Common myeloid progenitor, CD34-positive (primary cell): ENCODE data around the gene AIFM3.
A peak's percentile ranks its signal among the peaks of the same experiment; 100 is the strongest.

ENCODE experiments used
- CTCF ChIA-PET: fragments of 350-600 bp; sonication (Branson Sonifier 250); formaldehyde crosslinking; loops from one replicate; lab custom pipeline; 2021; ENCODE audit warnings: antibody characterized with exemption; lab: Charles Lee
- POLR2A ChIA-PET: fragments of 350-600 bp; sonication (Branson Sonifier 250); formaldehyde crosslinking; loops from one replicate; lab custom pipeline; 2021; ENCODE audit warnings: antibody characterized with exemption; lab: Charles Lee
- DNase-seq, 3 donors: peaks; one replicate each; pipeline versions ENCODE4 v3.0.0 to v3.0.0-alpha.2; 2013
- H3K27ac ChIP-seq, 2 experiments: 1 replicate in 1 of 2; 2 replicates in 1 of 2; pipeline ENCODE4 v1.7.0; 2013; ENCODE audit warnings: inconsistent platforms in 2 of 2, low read length in 2 of 2, mild to moderate bottlenecking in 2 of 2, low read depth in 1 of 2, moderate library complexity in 1 of 2; ENCODE audit not compliant: severe bottlenecking in 2 of 2, insufficient read depth in 1 of 2, poor library complexity in 1 of 2
- H3K27me3 ChIP-seq, 5 experiments: replicated peaks in 2 of 5; 1 replicate in 3 of 5; 2 replicates in 2 of 5; pipeline versions ENCODE4 v1.6.1 to v1.7.0; 2013; ENCODE audit warnings: low read length in 4 of 5, mild to moderate bottlenecking in 2 of 5, moderate library complexity in 2 of 5, inconsistent platforms in 1 of 5; ENCODE audit not compliant: insufficient read depth in 5 of 5, control insufficient read depth in 4 of 5
- H3K36me3 ChIP-seq, 4 experiments: 1 replicate in 2 of 4; 2 replicates in 2 of 4; pipeline versions ENCODE4 v1.6.1 to v1.7.0; 2013; ENCODE audit warnings: low read length in 3 of 4, control low read depth in 1 of 4, mild to moderate bottlenecking in 1 of 4; ENCODE audit not compliant: control insufficient read depth in 4 of 4, insufficient read depth in 4 of 4
- H3K4me1 ChIP-seq, 4 experiments: 1 replicate in 3 of 4; 2 replicates in 1 of 4; pipeline versions ENCODE4 v1.6.1 to v1.7.1; 2013; ENCODE audit warnings: low read length in 3 of 4, mild to moderate bottlenecking in 3 of 4, control low read depth in 1 of 4, inconsistent platforms in 1 of 4, moderate library complexity in 1 of 4; ENCODE audit not compliant: control insufficient read depth in 4 of 4, insufficient read depth in 4 of 4; ENCODE audit errors: control extremely low read depth in 1 of 4
- H3K4me3 ChIP-seq, 7 experiments: 1 replicate in 4 of 7; 2 replicates in 3 of 7; pipeline versions ENCODE4 v1.5.1 to v1.7.0; 2013; ENCODE audit warnings: mild to moderate bottlenecking in 7 of 7, low read length in 6 of 7, moderate library complexity in 6 of 7, inconsistent platforms in 2 of 7, low read depth in 2 of 7, control low read depth in 1 of 7; ENCODE audit not compliant: insufficient read depth in 4 of 7, control insufficient read depth in 1 of 7; ENCODE audit errors: extremely low read depth in 1 of 7
- H3K9me3 ChIP-seq, 5 experiments: 1 replicate in 4 of 5; 2 replicates in 1 of 5; pipeline versions ENCODE4 v1.6.1 to v1.7.1; 2013; ENCODE audit warnings: low read length in 4 of 5, mild to moderate bottlenecking in 2 of 5, inconsistent platforms in 1 of 5, low read depth in 1 of 5, moderate library complexity in 1 of 5; ENCODE audit not compliant: control insufficient read depth in 4 of 5, insufficient read depth in 2 of 5; ENCODE audit errors: control extremely low read depth in 1 of 5
- WGBS: methylation state at CpG from one replicate; pipeline ENCODE4 v1.1.5; 2013; ENCODE audit not compliant: insufficient coverage; 5-methylcytosine and 5-hydroxymethylcytosine counted together

The AIFM3 gene

DNA sequence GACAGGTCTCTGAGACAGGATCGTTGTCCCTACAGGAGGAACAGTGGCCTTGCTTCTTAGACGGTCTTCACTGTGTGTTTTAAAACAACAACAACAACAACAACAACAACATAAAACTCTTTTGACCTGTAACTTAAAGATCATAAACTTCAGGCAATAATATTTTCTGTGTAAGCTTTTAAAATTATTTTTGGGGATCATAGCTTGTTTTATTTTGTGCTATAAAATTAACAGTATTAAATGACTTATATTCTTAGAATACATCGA is 13.8 kb upstream of the AIFM3 start:
- Histone ChIP-seq H3K27me3 (no peaks in the 10 kb centered on the region), H3K9me3 (no peaks in the 10 kb centered on the region), H3K4me3 (no peak overlapping the region), H3K27ac (peak overlapping the region in 1 of 2 experiments; percentile 51), H3K36me3 (peaks cover 7 to 49% (median 40%) of the 10 kb centered on the region in 4 experiments), H3K4me1 (peaks cover 0 to 21% (median 10%) of the 10 kb centered on the region in 4 experiments)
- CTCF ChIA-PET = interaction anchor here (0.7 to 2.1 kb wide), 6 partner anchors 9 to 50 kb away, joined by 3 to 9 read pairs (median 4); partner anchors contain the start of genes AIFM3 and LZTR1
- DNase-seq = no peak
- POLR2A ChIA-PET = no interaction called here
- no CpG with 5 or more reads among the region's 3 CpGs for WGBS

GRCh38 chr22:20953668-20954500 is 13.2 kb upstream of the AIFM3 start:
- Histone ChIP-seq H3K9me3 (no peaks in the 10 kb centered on the region), H3K27me3 (no peaks in the 10 kb centered on the region), H3K4me1 (peaks cover 0 to 21% (median 15%) of the 10 kb centered on the region in 4 experiments), H3K27ac (peak overlapping the region in 1 of 2 experiments; percentile 51), H3K4me3 (no peak overlapping the region), H3K36me3 (peaks cover 7 to 48% (median 40%) of the 10 kb centered on the region in 4 experiments)
- CTCF ChIA-PET = interaction anchor here (0.8 to 2.1 kb wide), 4 partner anchors 14 to 49 kb away, joined by 3 to 9 read pairs (median 4); partner anchors contain the start of genes AIFM3 and LZTR1
- DNase-seq = no peak
- 97% methylated on average over 7 of the region's 8 CpGs for WGBS
- POLR2A ChIA-PET = no interaction called here

GRCh38 chr22:20955548-20955947 is 11.5 kb upstream of the AIFM3 start:
- no peaks in the 10 kb centered on the region for H3K27me3 ChIP-seq
- POLR2A ChIA-PET = interaction anchor here (0.6 kb wide), 1 partner anchor 50 kb away, joined by 6 read pairs; no protein-coding TSS in a partner anchor
- CTCF ChIA-PET = interaction anchor here (0.6 to 3.8 kb wide), 2 partner anchors 69 to 126 kb away, joined by 3 to 11 read pairs; no protein-coding TSS in a partner anchor
- H3K4me3 ChIP-seq = no peak overlapping the region
- H3K36me3 ChIP-seq = peaks cover 3 to 35% (median 29%) of the 10 kb centered on the region in 4 experiments
- 100% methylated on average over 3 of the region's 7 CpGs for WGBS
- H3K9me3 ChIP-seq = no peaks in the 10 kb centered on the region
- peak in 1 of 3 donors; percentile 15 for DNase-seq
- peaks cover 0 to 21% (median 15%) of the 10 kb centered on the region in 4 experiments for H3K4me1 ChIP-seq
- no peak overlapping the region for H3K27ac ChIP-seq

DNA sequence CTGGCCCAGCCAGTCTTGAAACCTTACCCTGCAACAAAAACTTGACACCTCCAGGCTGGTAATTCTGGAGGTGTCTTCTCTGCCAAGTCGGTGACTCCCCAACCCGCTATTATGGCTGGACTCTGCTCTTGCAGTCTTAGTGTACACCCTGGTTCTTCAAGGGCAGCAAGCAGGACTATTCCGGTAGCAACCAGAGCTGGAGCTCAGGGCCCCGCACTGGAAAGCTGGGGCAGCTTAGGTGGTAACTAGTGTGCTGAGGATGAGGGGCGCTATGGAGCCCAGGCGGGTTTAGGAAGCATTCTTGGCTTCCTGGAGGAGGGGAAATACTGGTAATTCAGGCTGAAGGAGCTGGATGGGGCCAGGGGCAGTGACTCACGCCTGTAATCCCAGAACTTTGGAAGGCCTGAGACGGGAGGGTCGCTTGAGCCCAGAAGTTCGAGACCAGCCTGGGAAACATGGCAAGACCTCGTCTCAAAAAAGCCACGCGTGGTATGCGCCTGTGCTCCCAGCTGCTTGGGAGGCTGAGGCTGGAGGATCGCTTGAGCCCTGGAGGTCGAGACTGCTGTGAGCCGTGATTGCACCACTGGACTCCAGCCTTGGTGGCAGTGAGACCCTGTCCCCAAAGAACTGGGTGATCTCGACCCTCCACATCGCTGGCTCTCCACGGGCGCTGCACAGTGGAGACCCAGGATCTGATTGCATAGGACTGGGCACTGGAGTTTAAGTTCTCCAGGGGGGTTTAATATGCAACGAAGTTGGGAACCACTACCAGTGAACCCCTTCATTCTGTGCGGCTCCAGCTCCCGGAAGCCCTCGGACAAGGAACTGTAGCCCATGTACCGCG is 10.6 kb upstream of the AIFM3 start:
- peaks cover 0 to 26% (median 20%) of the 10 kb centered on the region in 4 experiments for H3K36me3 ChIP-seq
- H3K4me1 ChIP-seq = peaks cover 0 to 21% (median 15%) of the 10 kb centered on the region in 4 experiments
- no peaks in the 10 kb centered on the region for H3K9me3 ChIP-seq
- CTCF ChIA-PET = interaction anchor here (1.2 to 3.8 kb wide), 5 partner anchors 12 to 70 kb away, joined by 3 to 11 read pairs (median 6); no protein-coding TSS in a partner anchor
- no peaks in the 10 kb centered on the region for H3K27me3 ChIP-seq
- POLR2A ChIA-PET = interaction anchor here (0.6 kb wide), 2 partner anchors 12 to 20 kb away, joined by 3 to 4 read pairs; no protein-coding TSS in a partner anchor
- 40% methylated on average over 26 of the region's 27 CpGs for WGBS
- peak in 1 of 3 donors; percentile 24 for DNase-seq
- H3K27ac ChIP-seq = no peak overlapping the region
- H3K4me3 ChIP-seq = peak overlapping the region; percentile 62 to 92 (median 76)

GRCh38 chr22:20957102-20957682 is 9.9 kb upstream of the AIFM3 start:
- DNase-seq = no peak
- WGBS = under 1% methylated on average over 46 of the region's 59 CpGs
- Histone ChIP-seq H3K36me3 (peaks cover 0 to 19% (median 14%) of the 10 kb centered on the region in 4 experiments), H3K4me3 (peak overlapping the region; percentile 62 to 92 (median 76)), H3K4me1 (peaks cover 0 to 21% (median 17%) of the 10 kb centered on the region in 4 experiments), H3K27me3 (no peaks in the 10 kb centered on the region), H3K27ac (no peak overlapping the region), H3K9me3 (no peaks in the 10 kb centered on the region)
- CTCF ChIA-PET = interaction anchor here (1.0 to 3.8 kb wide), 7 partner anchors 10 to 71 kb away, joined by 3 to 12 read pairs (median 6); partner anchors contain the start of gene AIFM3
- POLR2A ChIA-PET = interaction anchor here (0.6 to 0.7 kb wide), 3 partner anchors 11 to 72 kb away, joined by 3 to 4 read pairs (median 3); no protein-coding TSS in a partner anchor

DNA sequence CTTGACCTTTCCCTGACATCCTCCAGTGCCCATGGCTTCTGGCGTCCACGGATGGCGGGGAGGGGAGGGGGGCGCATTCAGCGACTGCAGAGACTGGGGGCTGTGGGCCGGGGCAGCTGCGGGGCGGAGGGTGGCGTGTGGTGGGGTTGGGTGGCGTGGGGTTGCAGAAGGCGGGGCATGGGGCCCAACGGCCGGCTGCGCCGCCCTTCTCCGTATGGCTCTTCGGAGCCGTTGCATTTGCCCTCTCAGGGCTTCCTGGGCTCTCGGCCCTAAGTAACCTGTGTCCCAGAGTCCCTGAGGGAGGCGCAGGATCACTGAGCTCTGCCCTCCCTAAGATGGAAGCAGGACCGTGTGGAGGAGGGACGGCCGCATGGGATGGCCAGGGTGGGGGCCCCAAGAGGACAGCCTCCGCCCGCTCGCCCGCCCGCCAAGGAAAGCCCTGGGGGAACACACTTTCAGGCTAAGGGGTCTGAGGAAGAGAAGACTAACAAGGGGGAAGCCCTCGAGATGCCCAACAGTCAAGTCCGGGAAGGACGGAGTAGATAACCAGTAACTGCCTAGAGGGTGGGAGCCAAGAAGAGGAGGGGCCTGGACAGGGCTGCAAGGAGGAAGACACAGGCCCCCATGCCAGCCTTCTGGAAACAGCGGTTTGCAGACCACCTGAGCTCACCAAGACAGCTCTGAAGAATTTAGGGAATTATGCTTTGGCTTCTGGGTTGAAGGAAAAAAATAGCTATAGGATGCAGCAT is 9.2 kb upstream of the AIFM3 start:
- peak; percentile 31 to 56 (median 48) for DNase-seq
- H3K4me3 ChIP-seq = peak overlapping the region; percentile 62 to 92 (median 76)
- no peaks in the 10 kb centered on the region for H3K9me3 ChIP-seq
- H3K4me1 ChIP-seq = peaks cover 0 to 21% (median 17%) of the 10 kb centered on the region in 4 experiments
- no peaks in the 10 kb centered on the region for H3K27me3 ChIP-seq
- H3K27ac ChIP-seq = no peak overlapping the region
- POLR2A ChIA-PET = interaction anchor here (0.7 kb wide), 1 partner anchor 73 kb away, joined by 3 read pairs; no protein-coding TSS in a partner anchor
- WGBS = 1% methylated on average over 21 of the region's 32 CpGs
- H3K36me3 ChIP-seq = peaks cover 0 to 12% (median 8%) of the 10 kb centered on the region in 4 experiments
- CTCF ChIA-PET = interaction anchor here (0.9 to 3.8 kb wide), 9 partner anchors 10 to 153 kb away, joined by 3 to 12 read pairs (median 6); partner anchors contain the start of gene AIFM3
